PC-9 (cell line): ENCODE data around the gene SUFU.

Experiments
- CTCF ChIP-seq: fragments of 200-600 bp; sonication (generic); conservative IDR thresholded peaks from 2 replicates; pipeline ENCODE4 v1.6.1; 2017; ENCODE audit warnings: mixed run types, antibody characterized with exemption, mild to moderate bottlenecking, moderate library complexity
- EZH2 ChIP-seq: fragments of 200-600 bp; sonication (generic); IDR thresholded peaks from 2 replicates; pipeline ENCODE4 v1.8.0; 2017; ENCODE audit warnings: antibody characterized with exemption, low read depth

GRCh38 chr10:102641402-102641801 lies 137.6 kb downstream of the SUFU start:
- no peak for TF ChIP-seq CTCF
- TF ChIP-seq EZH2: no peak
